OCI-LY7 (cell line): ENCODE data around the gene GRIA4. TPM values are rescaled to one million over a fixed set of nuclear protein-coding genes. Genes with fewer than 3 reads are reported as not detected.
"Not testable (repeated sequence)": the region's sequence is repeated elsewhere in the genome, so short reads cannot be mapped to it uniquely, and the experiment has no call there.

ENCODE experiments used
- BruUV-seq: library from RNA; stranded (reverse); fragments of 400-500 nt; replicated peaks from 2 replicates; lab custom pipeline; 2021; lab: Mats Ljungman, UMichigan
- CTCF ChIA-PET: fragments of 300-600 bp; sonication (Branson Sonifier 250); formaldehyde crosslinking; loops from one replicate; lab custom pipeline; 2022; ENCODE audit warnings: antibody characterized with exemption; ENCODE audit not compliant: unreplicated experiment; lab: Charles Lee
- POLR2A ChIA-PET: fragments of 300-600 bp; sonication (Branson Sonifier 250); formaldehyde crosslinking; loops from one replicate; lab custom pipeline; 2022; ENCODE audit warnings: antibody characterized with exemption; lab: Charles Lee
- DNase-seq: peaks from one replicate; pipeline ENCODE4 v3.0.0-alpha.2; 2015; ENCODE audit warnings: low spot score
- H2AFZ ChIP-seq: fragments of 200-600 bp; sonication (generic), shearing (Covaris generic); 2 replicates; pipeline ENCODE4 v1.6.1; 2014; ENCODE audit warnings: mild to moderate bottlenecking, antibody characterized with exemption, low read length, moderate library complexity
- H3K27ac ChIP-seq: fragments of 200-600 bp; sonication (generic); 2 replicates; pipeline ENCODE4 v1.5.1; 2014; ENCODE audit warnings: mixed run types, low read depth, mild to moderate bottlenecking, moderate library complexity, low read length, inconsistent platforms; ENCODE audit not compliant: poor library complexity, severe bottlenecking
- H3K36me3 ChIP-seq: fragments of 200-600 bp; sonication (generic); 2 replicates; pipeline ENCODE4 v1.6.1; 2014; ENCODE audit warnings: mild to moderate bottlenecking, antibody characterized with exemption, low read length, moderate library complexity, mixed read lengths; ENCODE audit not compliant: insufficient read depth
- H3K4me1 ChIP-seq: fragments of 200-600 bp; sonication (generic); 2 replicates; pipeline ENCODE4 v1.5.1; 2014; ENCODE audit warnings: mild to moderate bottlenecking, low read length; ENCODE audit not compliant: insufficient read depth, poor library complexity, severe bottlenecking
- H3K4me2 ChIP-seq: fragments of 200-600 bp; sonication (generic); 2 replicates; pipeline ENCODE4 v1.6.1; 2014; ENCODE audit warnings: mild to moderate bottlenecking, low read length
- H3K4me3 ChIP-seq: fragments of 200-600 bp; sonication (generic); 2 replicates; pipeline ENCODE4 v1.5.1; 2014; ENCODE audit warnings: mild to moderate bottlenecking, low read depth, low read length; ENCODE audit not compliant: poor library complexity, severe bottlenecking
- H3K79me2 ChIP-seq: fragments of 200-600 bp; sonication (generic); 2 replicates; pipeline ENCODE4 v1.6.1; 2016; ENCODE audit warnings: low read depth, mild to moderate bottlenecking, low read length, moderate library complexity, mixed read lengths; ENCODE audit not compliant: insufficient read depth
- H3K9me2 ChIP-seq: fragments of 200-600 bp; sonication (generic); 2 replicates; pipeline ENCODE4 v1.6.1; 2016; ENCODE audit warnings: mild to moderate bottlenecking, low read length, mixed read lengths; ENCODE audit not compliant: insufficient read depth
- H3K9me3 ChIP-seq: fragments of 200-600 bp; sonication (generic); 2 replicates; pipeline ENCODE4 v1.6.1; 2014; ENCODE audit warnings: mild to moderate bottlenecking, mixed run types, low read length, mixed read lengths
- H4K20me1 ChIP-seq: fragments of 200-600 bp; sonication (generic); 2 replicates; pipeline ENCODE4 v1.6.1; 2014; ENCODE audit warnings: mild to moderate bottlenecking, antibody characterized with exemption, low read length, moderate library complexity, mixed read lengths; ENCODE audit not compliant: insufficient read depth
- EZH2phosphoT487 ChIP-seq: fragments of 200-600 bp; sonication (generic); IDR thresholded peaks from 2 replicates; pipeline ENCODE4 v1.6.1; 2018; ENCODE audit warnings: low read depth, borderline replicate concordance, mild to moderate bottlenecking, mixed run types, antibody characterized with exemption, low read length, moderate library complexity, mixed read lengths
- intact Hi-C: fragments of 100-400 bp; cut with micrococcal nuclease; formaldehyde crosslinking; loops from one replicate; pipeline ENCODE4 v1.10.0; 2022; ENCODE audit not compliant: unreplicated experiment
- total RNA-seq, 2 experiments: library from RNA; depleted of rRNA in 1 of 2; stranded (reverse); fragments of >200 nt in 1 of 2; shearing (Covaris generic) in 1 of 2; gene quantifications; 2 replicates each; pipeline ENCODE4 v1.2.3, GENCODE V29; 2014 to 2022
- TF ChIP-seq, protein P1 (sequence below): fragments of 200-600 bp; sonication (generic); conservative IDR thresholded peaks from 2 replicates; pipeline ENCODE4 v1.5.1; 2014; ENCODE audit warnings: mild to moderate bottlenecking, antibody characterized with exemption, low read length, moderate library complexity, mixed read lengths

Gene GRIA4
- total RNA-seq, 2 experiments from 2014 or later, result not detected

DNA sequence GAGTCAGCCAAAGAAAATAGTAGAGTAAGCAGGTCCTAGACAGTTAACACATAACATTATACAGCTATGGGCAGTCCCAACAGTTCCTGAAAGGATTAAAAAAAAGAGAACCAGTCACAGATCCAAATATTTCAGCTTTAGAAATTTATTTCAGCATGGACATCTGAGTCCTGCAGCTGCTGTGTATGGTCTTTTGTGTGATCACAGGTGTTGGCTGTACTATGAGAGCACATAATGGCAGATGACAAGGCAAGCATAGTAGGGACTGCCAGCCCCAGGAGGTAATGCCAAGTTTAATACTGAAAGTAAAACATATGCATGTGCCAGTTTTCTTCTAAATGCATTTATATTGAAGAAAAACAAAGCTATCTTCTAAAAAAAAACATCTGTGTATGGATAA is 158.1 kb downstream of the GRIA4 start:
- no peak for TF ChIP-seq EZH2phosphoT487
- TF ChIP-seq, protein P1, sequence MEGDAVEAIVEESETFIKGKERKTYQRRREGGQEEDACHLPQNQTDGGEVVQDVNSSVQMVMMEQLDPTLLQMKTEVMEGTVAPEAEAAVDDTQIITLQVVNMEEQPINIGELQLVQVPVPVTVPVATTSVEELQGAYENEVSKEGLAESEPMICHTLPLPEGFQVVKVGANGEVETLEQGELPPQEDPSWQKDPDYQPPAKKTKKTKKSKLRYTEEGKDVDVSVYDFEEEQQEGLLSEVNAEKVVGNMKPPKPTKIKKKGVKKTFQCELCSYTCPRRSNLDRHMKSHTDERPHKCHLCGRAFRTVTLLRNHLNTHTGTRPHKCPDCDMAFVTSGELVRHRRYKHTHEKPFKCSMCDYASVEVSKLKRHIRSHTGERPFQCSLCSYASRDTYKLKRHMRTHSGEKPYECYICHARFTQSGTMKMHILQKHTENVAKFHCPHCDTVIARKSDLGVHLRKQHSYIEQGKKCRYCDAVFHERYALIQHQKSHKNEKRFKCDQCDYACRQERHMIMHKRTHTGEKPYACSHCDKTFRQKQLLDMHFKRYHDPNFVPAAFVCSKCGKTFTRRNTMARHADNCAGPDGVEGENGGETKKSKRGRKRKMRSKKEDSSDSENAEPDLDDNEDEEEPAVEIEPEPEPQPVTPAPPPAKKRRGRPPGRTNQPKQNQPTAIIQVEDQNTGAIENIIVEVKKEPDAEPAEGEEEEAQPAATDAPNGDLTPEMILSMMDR, result no peak

DNA sequence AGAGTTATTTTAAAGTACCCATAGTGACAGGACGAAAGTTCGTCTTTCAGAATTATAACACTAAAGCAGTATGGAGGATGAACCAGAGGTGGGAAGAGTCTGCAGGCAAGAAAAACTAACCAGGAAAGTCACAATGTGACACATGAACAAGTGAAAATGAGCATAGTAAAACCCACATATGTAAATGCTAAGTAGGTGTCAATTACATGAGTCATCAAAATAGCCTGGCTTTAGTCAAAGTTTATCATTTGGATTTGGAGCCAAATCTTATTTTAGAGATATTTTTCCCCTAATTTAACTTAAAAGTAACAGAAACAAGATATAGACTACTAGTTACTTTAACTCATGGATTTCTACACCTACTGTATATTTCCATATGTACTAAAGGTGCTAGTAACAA is 159.8 kb downstream of the GRIA4 start:
- Histone ChIP-seq H3K4me3 (no peak overlapping the region), H3K4me1 (no peaks in the 10 kb centered on the region), H3K79me2 (no peaks in the 10 kb centered on the region), H4K20me1 (no peaks in the 10 kb centered on the region), H3K4me2 (no peak overlapping the region), H2AFZ (no peak overlapping the region), H3K36me3 (no peaks in the 10 kb centered on the region), H3K9me3 (no peaks in the 10 kb centered on the region), H3K9me2 (no peaks in the 10 kb centered on the region), H3K27ac (no peak overlapping the region)
- intact Hi-C loops, result no loop called here
- no peak for TF ChIP-seq EZH2phosphoT487
- TF ChIP-seq, protein P1, result no peak
- POLR2A ChIA-PET, result no interaction called here
- CTCF ChIA-PET, result no interaction called here
- no peak for DNase-seq
- no TSS peak for BruUV-seq

More for the DNA sequence above, 158.1 kb downstream of the GRIA4 start:
- no peak overlapping the region for H3K4me2 ChIP-seq
- no peaks in the 10 kb centered on the region for H3K9me2 ChIP-seq
- H4K20me1 ChIP-seq, result no peaks in the 10 kb centered on the region
- no peaks in the 10 kb centered on the region for H3K4me1 ChIP-seq
- H3K9me3 ChIP-seq, result no peaks in the 10 kb centered on the region
- no peaks in the 10 kb centered on the region for H3K79me2 ChIP-seq
- no peak overlapping the region for H3K4me3 ChIP-seq
- no peak overlapping the region for H2AFZ ChIP-seq
- CTCF ChIA-PET, result no interaction called here
- BruUV-seq, result no TSS peak
- intact Hi-C loops, result no loop called here
- no peak overlapping the region for H3K27ac ChIP-seq
- no peak for DNase-seq
- POLR2A ChIA-PET, result no interaction called here
- no peaks in the 10 kb centered on the region for H3K36me3 ChIP-seq

DNA sequence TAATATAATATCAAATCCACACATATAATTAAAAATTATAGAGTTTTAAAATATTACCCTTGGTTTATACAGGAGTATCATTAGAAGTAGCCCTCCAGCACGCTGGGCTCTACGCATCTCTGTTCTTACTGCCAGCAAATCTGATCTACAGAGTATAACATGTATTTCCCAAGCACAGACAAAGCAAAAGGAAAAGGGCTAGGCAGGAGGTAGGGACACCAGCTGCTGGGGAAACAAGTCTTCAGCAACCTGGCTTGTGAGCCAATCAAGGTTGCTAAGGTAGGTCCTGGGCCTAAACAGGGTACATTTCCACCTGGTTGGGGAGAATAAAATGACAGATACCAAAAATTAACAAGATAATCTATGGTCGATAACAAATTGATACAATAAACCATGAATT is 163.6 kb downstream of the GRIA4 start:
- H3K9me2 ChIP-seq, H3K79me2 ChIP-seq, H4K20me1 ChIP-seq, intact Hi-C loops, CTCF ChIA-PET, H3K4me1 ChIP-seq, H3K27ac ChIP-seq, DNase-seq, BruUV-seq, H2AFZ ChIP-seq, H3K4me3 ChIP-seq, H3K4me2 ChIP-seq, H3K9me3 ChIP-seq, H3K36me3 ChIP-seq: not testable (repeated sequence)
- POLR2A ChIA-PET, result interaction anchor here (0.7 kb wide), 1 partner anchor 202 kb away, joined by 3 read pairs; no protein-coding TSS in a partner anchor
